HUES48 (cell line): ENCODE results near the gene WRAP53.
"Not testable (repeated sequence)": the region's sequence is repeated elsewhere in the genome, so short reads cannot be mapped to it uniquely, and the experiment has no call there.

ENCODE experiments used
- H3K27ac ChIP-seq: one replicate; pipeline ENCODE4 v1.7.0; 2013; ENCODE audit warnings: low read depth, low read length, inconsistent platforms
- H3K27me3 ChIP-seq: 2 replicates; pipeline ENCODE4 v1.6.1; 2013; ENCODE audit warnings: mild to moderate bottlenecking, low read length; ENCODE audit not compliant: control insufficient read depth, insufficient read depth
- H3K36me3 ChIP-seq: 2 replicates; pipeline ENCODE4 v1.6.1; 2013; ENCODE audit warnings: low read length; ENCODE audit not compliant: control insufficient read depth, insufficient read depth
- H3K4me1 ChIP-seq: 2 replicates; pipeline ENCODE4 v1.6.1; 2013; ENCODE audit warnings: mild to moderate bottlenecking, low read length; ENCODE audit not compliant: control insufficient read depth, insufficient read depth
- H3K4me3 ChIP-seq: 2 replicates; pipeline ENCODE4 v1.5.1; 2013; ENCODE audit warnings: mild to moderate bottlenecking, low read depth, low read length
- H3K9ac ChIP-seq: 2 replicates; pipeline ENCODE4 v1.6.1; 2013; ENCODE audit warnings: mild to moderate bottlenecking, low read depth, low read length, moderate library complexity
- H3K9me3 ChIP-seq: 2 replicates; pipeline ENCODE4 v1.6.1; 2013; ENCODE audit warnings: low read length; ENCODE audit not compliant: control insufficient read depth, insufficient read depth

The WRAP53 gene

DNA sequence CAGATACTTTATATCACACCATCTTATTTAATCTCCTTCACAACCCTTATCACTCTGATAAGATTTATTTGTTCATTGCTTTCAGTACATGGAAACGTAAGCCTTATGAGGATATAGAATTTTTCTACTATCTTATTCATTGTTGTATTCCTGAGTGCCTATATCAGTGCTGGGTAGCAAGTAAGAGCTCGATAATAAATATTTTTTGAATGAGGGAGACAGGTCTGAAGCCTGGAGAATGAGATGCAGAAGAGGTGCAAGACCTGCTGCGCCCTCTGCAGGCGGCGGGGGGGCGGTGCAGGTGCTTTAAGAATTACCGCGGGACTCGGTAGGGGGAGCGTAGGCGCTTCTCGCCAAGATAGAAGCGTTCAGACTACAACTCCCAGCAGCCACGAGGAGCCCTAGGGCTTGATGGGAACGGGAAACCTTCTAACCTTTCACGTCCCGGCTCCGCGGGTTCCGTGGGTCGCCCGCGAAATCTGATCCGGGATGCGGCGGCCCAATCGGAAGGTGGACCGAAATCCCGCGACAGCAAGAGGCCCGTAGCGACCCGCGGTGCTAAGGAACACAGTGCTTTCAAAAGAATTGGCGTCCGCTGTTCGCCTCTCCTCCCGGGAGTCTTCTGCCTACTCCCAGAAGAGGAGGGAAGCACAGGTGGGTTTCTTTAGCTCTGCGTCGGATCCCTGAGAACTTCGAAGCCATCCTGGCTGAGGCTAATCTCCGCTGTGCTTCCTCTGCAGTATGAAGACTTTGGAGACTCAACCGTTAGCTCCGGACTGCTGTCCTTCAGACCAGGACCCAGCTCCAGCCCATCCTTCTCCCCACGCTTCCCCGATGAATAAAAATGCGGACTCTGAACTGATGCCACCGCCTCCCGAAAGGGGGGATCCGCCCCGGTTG is at the start of gene WRAP53:
WRAP53 (plus strand) TSS at position 570 of the 900 bp plus-strand sequence; CDS start at position 742, 172 bp downstream.
- peak within 1 kb of the TSS; percentile 99 for H3K27ac ChIP-seq
- H3K4me3 ChIP-seq, result peak within 1 kb of the TSS; percentile 97
- peaks cover 14% of the 10 kb centered on the region for H3K4me1 ChIP-seq
- H3K9ac ChIP-seq, result peak within 1 kb of the TSS; percentile 98
- no peaks in the 10 kb centered on the region for H3K9me3 ChIP-seq
- peaks cover 30% of the 10 kb centered on the region for H3K36me3 ChIP-seq
- H3K27me3 ChIP-seq, result no peaks in the 10 kb centered on the region

DNA sequence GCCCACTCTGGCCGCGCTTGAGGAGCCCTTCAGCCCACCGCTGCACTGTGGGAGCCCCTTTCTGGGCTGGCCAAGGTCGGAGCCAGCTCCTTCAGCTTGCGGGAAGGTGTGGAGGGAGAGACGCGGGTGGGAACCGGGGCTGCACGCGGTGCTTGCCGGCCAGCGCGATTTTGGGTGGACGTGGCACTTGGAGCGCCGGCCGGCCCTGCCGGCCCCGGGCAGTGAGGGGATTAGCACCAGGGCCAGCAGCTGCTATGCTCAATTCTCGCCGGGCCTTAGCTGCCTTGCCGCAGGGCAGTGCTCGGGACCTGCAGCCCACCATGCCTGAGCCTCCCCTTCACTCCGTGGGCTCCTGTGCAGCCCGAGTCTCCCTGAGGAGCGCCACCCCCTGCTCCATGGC is 47.5 kb upstream of the WRAP53 start:
- no peak overlapping the region for H3K4me3 ChIP-seq
- H3K4me1 ChIP-seq, result peaks cover 9% of the 10 kb centered on the region
- H3K27ac ChIP-seq, result no peak overlapping the region
- H3K27me3 ChIP-seq, result no peaks in the 10 kb centered on the region
- H3K9ac ChIP-seq, result no peak overlapping the region
- no peaks in the 10 kb centered on the region for H3K9me3 ChIP-seq
- no peaks in the 10 kb centered on the region for H3K36me3 ChIP-seq

- not testable (repeated sequence) for H3K9me3 ChIP-seq, H3K4me3 ChIP-seq, H3K36me3 ChIP-seq, H3K4me1 ChIP-seq, H3K27ac ChIP-seq, H3K9ac ChIP-seq, H3K27me3 ChIP-seq
Measured at GRCh38 chr17:7641635-7642034, 46.6 kb upstream of the WRAP53 start.

DNA sequence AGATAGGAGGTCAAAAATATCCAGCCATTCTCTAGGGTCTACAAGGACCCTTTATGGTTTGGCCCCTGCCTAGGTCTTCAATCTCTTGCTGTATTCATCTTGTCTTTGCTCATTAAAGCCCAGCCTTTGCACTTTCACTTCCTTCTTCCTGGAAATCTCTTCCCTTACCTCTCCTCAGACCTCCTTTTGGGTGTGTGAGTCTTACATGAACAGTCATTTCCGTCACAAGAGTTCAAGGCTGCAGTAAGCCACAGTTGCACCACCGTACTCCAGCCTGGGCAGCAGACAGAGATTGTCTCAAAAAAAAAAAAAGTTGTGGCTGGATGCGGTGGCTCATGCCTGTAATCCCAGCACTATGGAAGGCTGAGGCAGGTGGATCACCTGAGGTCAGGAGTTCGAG is 43.5 kb upstream of the WRAP53 start:
- H3K27me3 ChIP-seq, result peaks cover 1% of the 10 kb centered on the region
- H3K4me1 ChIP-seq, result peaks cover under 1% of the 10 kb centered on the region; the same call in 1 of the 2 replicates
- no peak overlapping the region for H3K4me3 ChIP-seq
- H3K27ac ChIP-seq, result no peak overlapping the region
- H3K36me3 ChIP-seq, result no peaks in the 10 kb centered on the region
- H3K9me3 ChIP-seq, result no peaks in the 10 kb centered on the region
- no peak overlapping the region for H3K9ac ChIP-seq

DNA sequence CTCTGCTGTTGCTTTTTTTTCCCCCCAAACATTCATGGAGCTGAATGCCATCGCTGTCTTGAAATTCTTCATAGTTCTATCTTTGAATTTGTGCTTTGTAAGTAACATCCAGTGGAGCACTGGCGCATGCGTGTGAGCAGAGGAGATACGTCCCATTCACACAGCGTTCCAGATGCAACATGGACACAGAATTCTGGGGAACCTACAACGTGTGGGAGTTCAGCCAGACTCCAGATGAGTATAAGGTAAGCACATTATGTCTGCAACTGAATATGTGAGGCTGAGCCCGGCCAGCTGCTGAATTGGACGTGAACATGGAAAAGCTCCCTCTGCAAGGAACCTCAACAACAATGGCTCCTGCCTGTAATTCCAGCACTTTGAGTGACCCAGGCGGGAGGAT is 41.8 kb upstream of the WRAP53 start:
- no peak overlapping the region for H3K9ac ChIP-seq
- H3K4me3 ChIP-seq, result no peak overlapping the region
- no peaks in the 10 kb centered on the region for H3K9me3 ChIP-seq
- H3K36me3 ChIP-seq, result no peaks in the 10 kb centered on the region
- H3K27ac ChIP-seq, result no peak overlapping the region
- peaks cover 12% of the 10 kb centered on the region for H3K27me3 ChIP-seq
- H3K4me1 ChIP-seq, result peaks cover 5% of the 10 kb centered on the region; the same call in 1 of the 2 replicates

GRCh38 chr17:7647018-7647417 is 41.3 kb upstream of the WRAP53 start:
- no peaks in the 10 kb centered on the region for H3K36me3 ChIP-seq
- H3K9me3 ChIP-seq, result no peaks in the 10 kb centered on the region
- H3K27ac ChIP-seq, result no peak overlapping the region
- H3K27me3 ChIP-seq, result peaks cover 18% of the 10 kb centered on the region
- no peak overlapping the region for H3K4me3 ChIP-seq
- peaks cover 5% of the 10 kb centered on the region; the same call in 1 of the 2 replicates for H3K4me1 ChIP-seq
- no peak overlapping the region for H3K9ac ChIP-seq

DNA sequence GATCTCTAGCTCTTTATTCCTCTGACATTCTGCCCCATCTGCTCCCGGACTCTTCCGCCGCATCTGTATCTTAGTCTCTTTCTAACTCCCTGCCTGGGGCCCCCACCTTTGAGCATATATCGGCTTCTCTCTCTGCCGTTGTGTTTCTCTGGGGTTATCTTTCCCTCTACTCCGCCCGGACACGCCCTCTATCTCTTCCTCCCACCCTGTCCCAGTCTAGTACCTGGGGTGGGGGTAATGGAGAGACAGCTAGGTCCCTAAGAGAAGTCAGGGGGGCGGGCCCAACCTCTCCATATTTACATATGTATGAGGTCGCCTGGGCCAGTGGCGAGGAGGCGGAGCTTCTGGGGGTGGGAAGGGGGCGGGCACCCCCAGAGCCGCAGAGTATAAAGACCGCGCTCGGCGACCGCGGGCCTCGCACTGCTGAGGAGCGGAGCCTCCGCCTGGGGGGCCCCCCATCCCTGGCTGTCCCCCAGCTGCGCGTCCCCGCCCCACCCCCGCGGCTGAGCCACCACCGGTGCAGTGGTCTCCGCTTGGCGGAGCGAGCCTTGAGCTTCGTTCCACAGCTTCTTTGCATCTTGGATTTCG is 37.7 kb upstream of the WRAP53 start, which contains the start of gene ATP1B2:
ATP1B2 (plus strand) TSS at position 418 of the 588 bp plus-strand sequence. CDS start 593 bp downstream, outside the sequence.
- Histone ChIP-seq H3K36me3 (no peaks in the 10 kb centered on the region), H3K4me3 (peak within 1 kb of the TSS; percentile 58), H3K27me3 (peaks cover 29% of the 10 kb centered on the region), H3K4me1 (peaks cover 5% of the 10 kb centered on the region; the same call in 1 of the 2 replicates), H3K9me3 (no peaks in the 10 kb centered on the region), H3K9ac (no peak within 1 kb of the TSS), H3K27ac (no peak within 1 kb of the TSS)

DNA sequence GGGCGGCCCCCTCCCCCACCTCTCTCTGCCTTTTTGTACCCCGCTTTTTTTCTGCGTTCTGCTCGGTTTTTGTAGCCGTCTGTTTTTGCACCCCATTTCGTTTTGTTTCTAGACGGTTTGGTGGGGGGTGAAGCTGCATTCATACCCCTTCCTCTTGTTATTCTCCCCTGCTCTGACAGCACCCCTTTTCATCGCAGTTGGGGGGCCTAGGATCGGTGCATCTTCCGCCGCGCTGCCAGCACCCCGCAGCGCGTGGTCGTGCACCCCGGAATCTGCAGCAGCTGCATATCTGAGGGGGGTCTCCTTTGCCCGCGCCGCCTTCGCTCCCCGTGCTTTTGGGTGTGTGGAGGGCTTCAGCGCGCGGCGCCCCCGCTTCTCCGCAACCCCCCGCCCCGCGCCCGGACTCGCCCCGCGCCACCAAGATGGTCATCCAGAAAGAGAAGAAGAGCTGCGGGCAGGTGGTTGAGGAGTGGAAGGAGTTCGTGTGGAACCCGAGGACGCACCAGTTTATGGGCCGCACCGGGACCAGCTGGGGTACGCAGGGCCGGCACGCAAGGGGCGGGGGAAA is 37.1 kb upstream of the WRAP53 start:
- Histone ChIP-seq H3K27ac (no peak overlapping the region), H3K4me3 (peak overlapping the region; percentile 58), H3K27me3 (peaks cover 29% of the 10 kb centered on the region), H3K36me3 (no peaks in the 10 kb centered on the region), H3K4me1 (peaks cover 5% of the 10 kb centered on the region; the same call in 1 of the 2 replicates), H3K9me3 (no peaks in the 10 kb centered on the region), H3K9ac (no peak overlapping the region)

DNA sequence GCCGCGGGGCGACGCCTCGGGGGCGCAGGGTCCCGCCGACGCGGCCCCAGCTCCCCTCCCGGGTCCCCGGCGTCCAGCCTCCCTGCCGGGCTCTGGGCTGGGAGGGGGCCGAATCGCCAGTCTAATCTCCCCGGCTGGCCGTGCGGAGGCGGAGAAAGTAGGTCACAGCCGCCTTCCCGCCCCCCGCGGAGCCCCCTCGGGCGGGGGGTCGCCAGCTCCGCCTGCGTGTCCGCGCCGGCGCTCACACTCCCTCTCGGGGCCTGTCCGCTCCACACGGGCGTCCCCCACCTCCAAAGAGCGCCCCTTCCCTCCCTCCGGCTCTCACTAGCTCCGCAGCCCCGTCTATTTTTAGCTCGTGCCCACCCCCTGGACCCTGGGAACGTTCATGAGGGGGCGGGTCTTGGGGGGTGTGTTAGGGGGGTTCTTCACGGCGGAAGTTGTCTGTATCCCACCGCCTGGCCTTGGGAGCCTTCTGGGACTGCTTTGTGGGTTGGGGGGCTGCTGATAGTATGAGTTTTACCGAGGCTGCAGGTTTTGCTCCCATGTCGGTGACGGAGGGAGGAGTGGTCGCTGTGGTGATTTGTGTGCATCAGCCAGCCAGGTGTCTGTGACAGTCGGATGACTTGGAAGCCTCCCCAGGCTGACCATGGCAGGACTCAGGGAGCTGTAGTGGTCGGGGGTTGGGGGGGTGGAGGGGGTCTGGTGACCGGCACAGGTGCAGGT is 36.5 kb upstream of the WRAP53 start:
- H3K9me3 ChIP-seq, result no peaks in the 10 kb centered on the region
- H3K4me3 ChIP-seq, result peak overlapping the region; percentile 58
- no peak overlapping the region for H3K27ac ChIP-seq
- H3K4me1 ChIP-seq, result peaks cover 9% of the 10 kb centered on the region; the same call in 1 of the 2 replicates
- peaks cover 29% of the 10 kb centered on the region for H3K27me3 ChIP-seq
- no peaks in the 10 kb centered on the region for H3K36me3 ChIP-seq
- no peak overlapping the region for H3K9ac ChIP-seq

GRCh38 chr17:7652388-7653356 is 35.6 kb upstream of the WRAP53 start:
- no peak overlapping the region for H3K27ac ChIP-seq
- no peaks in the 10 kb centered on the region for H3K9me3 ChIP-seq
- H3K4me1 ChIP-seq, result peaks cover 15% of the 10 kb centered on the region
- no peaks in the 10 kb centered on the region for H3K36me3 ChIP-seq
- no peak overlapping the region for H3K4me3 ChIP-seq
- H3K9ac ChIP-seq, result no peak overlapping the region
- H3K27me3 ChIP-seq, result peaks cover 29% of the 10 kb centered on the region
